ENCODE results near the gene PTAFR. TPM values are rescaled to one million over a fixed set of nuclear protein-coding genes. Genes with fewer than 3 reads are reported as not detected.
A peak's percentile ranks its signal among the peaks of the same experiment; 100 is the strongest.
"Not testable (repeated sequence)": the region's sequence is repeated elsewhere in the genome, so short reads cannot be mapped to it uniquely, and the experiment has no call there.

The PTAFR gene
- total RNA-seq, 1 donor from 2014 or later: 3.6 TPM

DNA sequence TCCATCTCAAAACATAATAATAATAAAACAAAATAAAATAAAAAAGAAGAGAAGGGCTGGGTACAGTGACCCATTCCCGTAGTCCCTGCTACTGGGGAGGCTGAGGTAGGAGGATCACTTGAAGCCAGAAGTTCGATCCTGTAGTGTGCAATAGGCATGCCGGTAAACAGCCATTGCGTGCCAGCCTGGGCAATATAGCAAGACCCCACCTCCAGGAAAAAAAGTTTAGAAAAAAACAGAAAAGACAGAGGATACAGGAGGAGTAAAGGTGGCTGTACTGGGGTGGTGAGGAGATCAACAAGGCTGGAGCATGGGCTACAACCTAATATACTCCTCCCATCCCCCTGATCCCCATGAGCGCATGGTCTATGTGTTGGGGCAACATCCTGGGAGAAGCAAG, 30.8 kb downstream of the PTAFR start:
- H3K4me3 Mint-ChIP-seq: no peak overlapping the region
- H3K27ac Mint-ChIP-seq: no peak overlapping the region
- CTCF ChIA-PET: interaction anchor here (0.7 to 2.4 kb wide), 2 partner anchors 15 to 54 kb away, joined by 3 to 7 read pairs; no protein-coding TSS in a partner anchor
- POLR2A ChIA-PET: interaction anchor here (0.6 to 2.9 kb wide), 9 partner anchors 11 to 436 kb away, joined by 3 to 9 read pairs (median 5); partner anchors contain the start of genes ATP5IF1, EYA3 and PTAFR
- ATAC-seq (ENCODE audit: low read depth) (no peak), DNase-seq (no peak)
- intact Hi-C loops (cut with micrococcal nuclease): loop anchor here (2.0 kb wide), 1 partner anchor 55 kb away; no protein-coding TSS in a partner anchor
- H3K9me3 Mint-ChIP-seq: no peaks in the 10 kb centered on the region
- TF ChIP-seq, protein P1, sequence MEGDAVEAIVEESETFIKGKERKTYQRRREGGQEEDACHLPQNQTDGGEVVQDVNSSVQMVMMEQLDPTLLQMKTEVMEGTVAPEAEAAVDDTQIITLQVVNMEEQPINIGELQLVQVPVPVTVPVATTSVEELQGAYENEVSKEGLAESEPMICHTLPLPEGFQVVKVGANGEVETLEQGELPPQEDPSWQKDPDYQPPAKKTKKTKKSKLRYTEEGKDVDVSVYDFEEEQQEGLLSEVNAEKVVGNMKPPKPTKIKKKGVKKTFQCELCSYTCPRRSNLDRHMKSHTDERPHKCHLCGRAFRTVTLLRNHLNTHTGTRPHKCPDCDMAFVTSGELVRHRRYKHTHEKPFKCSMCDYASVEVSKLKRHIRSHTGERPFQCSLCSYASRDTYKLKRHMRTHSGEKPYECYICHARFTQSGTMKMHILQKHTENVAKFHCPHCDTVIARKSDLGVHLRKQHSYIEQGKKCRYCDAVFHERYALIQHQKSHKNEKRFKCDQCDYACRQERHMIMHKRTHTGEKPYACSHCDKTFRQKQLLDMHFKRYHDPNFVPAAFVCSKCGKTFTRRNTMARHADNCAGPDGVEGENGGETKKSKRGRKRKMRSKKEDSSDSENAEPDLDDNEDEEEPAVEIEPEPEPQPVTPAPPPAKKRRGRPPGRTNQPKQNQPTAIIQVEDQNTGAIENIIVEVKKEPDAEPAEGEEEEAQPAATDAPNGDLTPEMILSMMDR (IDR thresholded peaks at IDR 0.05): no peak
- peaks cover 9% of the 10 kb centered on the region for H3K36me3 Mint-ChIP-seq (ENCODE audit: low read depth)
- no peaks in the 10 kb centered on the region for H3K27me3 Mint-ChIP-seq
- H3K4me1 Mint-ChIP-seq: peaks cover 50% of the 10 kb centered on the region

DNA sequence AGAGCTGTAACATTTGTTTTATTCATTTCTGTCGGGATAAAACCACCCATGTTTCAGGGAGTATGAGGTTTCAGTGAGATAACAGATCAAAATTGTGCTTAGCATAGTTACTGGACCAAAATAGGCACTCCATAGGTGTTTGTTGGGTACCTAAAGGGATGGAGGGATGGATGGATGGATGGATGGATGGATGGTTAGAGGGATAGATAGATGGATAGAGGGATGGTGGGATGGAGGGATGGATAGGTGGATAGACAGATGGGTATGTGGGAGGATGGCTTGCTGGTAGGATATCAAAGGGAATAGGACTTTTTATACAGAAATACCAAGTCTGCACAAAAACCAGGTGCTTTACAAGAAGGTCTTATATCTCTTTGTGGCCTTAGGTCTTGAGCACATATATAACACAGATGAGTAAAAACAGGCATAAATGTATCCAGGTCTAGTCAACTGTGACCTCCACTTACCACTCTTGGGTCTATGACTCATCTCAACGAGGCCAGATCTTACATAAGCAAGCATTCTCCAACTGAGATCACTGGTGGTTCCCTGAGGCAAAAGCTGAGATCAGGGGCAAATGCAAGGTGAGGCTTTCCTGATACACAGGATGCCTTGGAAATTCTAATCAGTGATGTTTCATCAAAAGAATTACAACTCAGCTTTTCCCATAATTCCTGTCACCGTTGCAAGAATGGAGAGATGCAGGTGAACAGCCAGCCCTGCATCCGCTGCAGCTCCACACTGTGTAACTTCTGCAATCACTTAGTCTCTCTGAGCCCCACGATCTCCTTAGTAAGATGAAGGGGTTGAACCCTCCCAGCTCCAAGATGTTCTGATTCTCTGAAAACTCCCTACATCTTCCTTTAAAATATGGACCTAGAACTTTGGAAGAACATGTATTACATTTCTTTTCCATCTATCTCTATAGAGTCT, 32.0 kb downstream of the PTAFR start:
- Mint-ChIP-seq H3K36me3 (ENCODE audit: low read depth) (no peaks in the 10 kb centered on the region), H3K9me3 (no peaks in the 10 kb centered on the region), H3K4me1 (peaks cover 49% of the 10 kb centered on the region), H3K4me3 (peak overlapping the region; percentile 29), H3K27ac (peak overlapping the region; percentile 78), H3K27me3 (no peaks in the 10 kb centered on the region)
- POLR2A ChIA-PET: interaction anchor here (0.5 to 2.9 kb wide), 12 partner anchors 9 to 88 kb away, joined by 3 to 10 read pairs (median 5); partner anchors contain the start of genes EYA3 and PTAFR
- intact Hi-C loops (cut with micrococcal nuclease): loop anchor here (1.0 to 2.0 kb wide), 3 partner anchors 9 to 54 kb away; no protein-coding TSS in a partner anchor
- no peak for DNase-seq
- CTCF ChIA-PET: interaction anchor here (0.8 to 2.4 kb wide), 2 partner anchors 53 to 65 kb away, joined by 3 to 7 read pairs; no protein-coding TSS in a partner anchor
- ATAC-seq (ENCODE audit: low read depth): peak; percentile 85
- TF ChIP-seq, protein P1 (IDR thresholded peaks at IDR 0.05): no peak

- Mint-ChIP-seq H3K27ac (no peak overlapping the region), H3K9me3 (no peaks in the 10 kb centered on the region), H3K36me3 (ENCODE audit: low read depth) (no peaks in the 10 kb centered on the region), H3K4me1 (peaks cover 54% of the 10 kb centered on the region), H3K27me3 (no peaks in the 10 kb centered on the region), H3K4me3 (no peak overlapping the region)
- CTCF ChIA-PET: interaction anchor here (2.4 kb wide), 1 partner anchor 52 kb away, joined by 7 read pairs; no protein-coding TSS in a partner anchor
- POLR2A ChIA-PET: interaction anchor here (1.1 to 2.9 kb wide), 4 partner anchors 8 to 32 kb away, joined by 3 to 9 read pairs (median 6); no protein-coding TSS in a partner anchor
- ATAC-seq (ENCODE audit: low read depth): no peak
- no peak for DNase-seq
- TF ChIP-seq, protein P1 (IDR thresholded peaks at IDR 0.05): no peak
- intact Hi-C loops (cut with micrococcal nuclease): loop anchor here (1.0 to 2.0 kb wide), 3 partner anchors 8 to 53 kb away; no protein-coding TSS in a partner anchor
These were observed 32.8 kb downstream of the PTAFR start for GRCh38 chr1:28143496-28144202.

DNA sequence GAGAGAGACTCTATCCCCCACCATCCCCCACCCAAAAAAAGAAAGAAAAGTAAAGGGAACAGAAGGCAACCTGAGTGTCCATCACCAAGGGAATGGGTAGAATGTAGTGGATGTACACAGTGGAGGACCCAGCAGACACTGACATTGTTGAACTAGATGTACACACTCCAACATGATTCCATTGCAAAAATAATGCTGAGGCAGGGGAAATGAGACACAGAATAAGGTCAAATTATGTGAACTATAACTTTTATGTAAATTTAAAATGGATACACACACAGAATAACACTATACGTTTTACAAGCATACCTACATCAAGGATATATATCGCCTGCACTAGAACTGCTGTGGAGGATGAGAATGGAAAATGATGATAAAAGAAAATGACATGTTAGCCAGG, 34.8 kb downstream of the PTAFR start:
- ATAC-seq (ENCODE audit: low read depth): no peak
- Mint-ChIP-seq H3K27ac (no peak overlapping the region), H3K4me1 (peaks cover 47% of the 10 kb centered on the region), H3K27me3 (no peaks in the 10 kb centered on the region), H3K9me3 (no peaks in the 10 kb centered on the region), H3K4me3 (no peak overlapping the region), H3K36me3 (ENCODE audit: low read depth) (no peaks in the 10 kb centered on the region)
- CTCF ChIA-PET: no interaction called here
- intact Hi-C loops (cut with micrococcal nuclease): no loop called here
- POLR2A ChIA-PET: no interaction called here
- DNase-seq: no peak
- TF ChIP-seq, protein P1 (IDR thresholded peaks at IDR 0.05): no peak

- H3K9me3 Mint-ChIP-seq; H3K36me3 Mint-ChIP-seq (ENCODE audit: low read depth); intact Hi-C loops (cut with micrococcal nuclease); H3K27me3 Mint-ChIP-seq; CTCF ChIA-PET; DNase-seq; H3K4me3 Mint-ChIP-seq; ATAC-seq (ENCODE audit: low read depth); POLR2A ChIA-PET: not testable (repeated sequence)
- peak overlapping the region; percentile 36 for H3K27ac Mint-ChIP-seq
- H3K4me1 Mint-ChIP-seq: peaks cover 54% of the 10 kb centered on the region
These were observed 36.6 kb downstream of the PTAFR start for GRCh38 chr1:28139866-28140265.
